ENCODE results near the gene PTPRN2.
"Not testable (repeated sequence)": the region's sequence is repeated elsewhere in the genome, so short reads cannot be mapped to it uniquely, and the experiment has no call there.

The PTPRN2 gene

GRCh38 chr7:157666530-157667040 lies 921.0 kb downstream of the PTPRN2 start:
- TF ChIP-seq CTCF (IDR thresholded peaks at IDR 0.05) (no peak), ZFX (IDR thresholded peaks at IDR 0.05; ENCODE audit: borderline replicate concordance) (no peak)
- H3K27ac ChIP-seq = no peak overlapping the region

- not testable (repeated sequence) for H3K27ac ChIP-seq
Measured at GRCh38 chr7:157665634-157665988, 922.0 kb downstream of the PTPRN2 start.

- H3K27ac ChIP-seq = no peak overlapping the region
- TF ChIP-seq ZFX (IDR thresholded peaks at IDR 0.05; ENCODE audit: borderline replicate concordance) (no peak), CTCF (IDR thresholded peaks at IDR 0.05) (no peak)
Measured at GRCh38 chr7:157664871-157665633, 922.6 kb downstream of the PTPRN2 start.

GRCh38 chr7:157664034-157664433 lies 923.6 kb downstream of the PTPRN2 start:
- H3K27ac ChIP-seq = no peak overlapping the region
- TF ChIP-seq ZFX (IDR thresholded peaks at IDR 0.05; ENCODE audit: borderline replicate concordance) (no peak), CTCF (IDR thresholded peaks at IDR 0.05) (no peak)

GRCh38 chr7:157662981-157663716 lies 924.5 kb downstream of the PTPRN2 start:
- TF ChIP-seq CTCF (IDR thresholded peaks at IDR 0.05) (no peak), ZFX (IDR thresholded peaks at IDR 0.05; ENCODE audit: borderline replicate concordance) (no peak)
- H3K27ac ChIP-seq = no peak overlapping the region

- TF ChIP-seq CTCF (IDR thresholded peaks at IDR 0.05) (no peak), ZFX (IDR thresholded peaks at IDR 0.05; ENCODE audit: borderline replicate concordance) (no peak)
- no peak overlapping the region for H3K27ac ChIP-seq
Measured at GRCh38 chr7:157662110-157662791, 925.4 kb downstream of the PTPRN2 start.

GRCh38 chr7:157661611-157661975 lies 926.0 kb downstream of the PTPRN2 start:
- TF ChIP-seq ZFX (IDR thresholded peaks at IDR 0.05; ENCODE audit: borderline replicate concordance) (no peak), CTCF (IDR thresholded peaks at IDR 0.05) (no peak)
- no peak overlapping the region for H3K27ac ChIP-seq
